Neural cell (in vitro differentiated cells): ENCODE results near the gene JPT1. TPM values are rescaled to one million over a fixed set of nuclear protein-coding genes. Genes with fewer than 3 reads are reported as not detected.
"Not testable (repeated sequence)": the region's sequence is repeated elsewhere in the genome, so short reads cannot be mapped to it uniquely, and the experiment has no call there.

Source experiments
- H2AFZ ChIP-seq: fragments of 200-600, 300-800 bp; sonication (generic), shearing (Covaris generic); 2 replicates; pipeline ENCODE4 v1.6.0; 2014; ENCODE audit warnings: low read depth, mild to moderate bottlenecking, antibody characterized with exemption, low read length, moderate library complexity
- H3F3A ChIP-seq: fragments of 200-600 bp; shearing (Covaris generic); 2 replicates; pipeline ENCODE4 v1.6.1; 2016; ENCODE audit warnings: mild to moderate bottlenecking, moderate library complexity, mixed read lengths, antibody characterized with exemption, low read length; ENCODE audit not compliant: insufficient read depth, poor library complexity, severe bottlenecking
- H3K27ac ChIP-seq: fragments of 200-600, 300-800 bp; sonication (generic), shearing (Covaris generic); 2 replicates; pipeline ENCODE4 v1.5.1; 2014; ENCODE audit warnings: mild to moderate bottlenecking, low read length, moderate library complexity
- H3K27me3 ChIP-seq: fragments of 300-800, 200-600 bp; sonication (generic), shearing (Covaris generic); 2 replicates; pipeline ENCODE4 v1.6.0; 2014; ENCODE audit warnings: mild to moderate bottlenecking, low read depth, low read length, moderate library complexity; ENCODE audit not compliant: insufficient read depth
- H3K36me3 ChIP-seq: fragments of 300-800, 200-600 bp; sonication (generic), shearing (Covaris generic); 2 replicates; pipeline ENCODE4 v1.5.1; 2014; ENCODE audit warnings: mild to moderate bottlenecking, antibody characterized with exemption, low read length, moderate library complexity; ENCODE audit not compliant: insufficient read depth
- H3K4me2 ChIP-seq: fragments of 300-800, 200-600 bp; sonication (generic), shearing (Covaris generic); 2 replicates; pipeline ENCODE4 v1.6.0; 2014; ENCODE audit warnings: mild to moderate bottlenecking, low read length
- H3K4me3 ChIP-seq: fragments of 300-800, 200-600 bp; sonication (generic), shearing (Covaris generic); 2 replicates; pipeline ENCODE4 v1.5.1; 2014; ENCODE audit warnings: mild to moderate bottlenecking, low read length, moderate library complexity
- H3K79me2 ChIP-seq: fragments of 200-600 bp; shearing (Covaris generic); replicated peaks from 2 replicates; pipeline ENCODE4 v1.6.0; 2014; ENCODE audit warnings: mild to moderate bottlenecking, low read length, moderate library complexity; ENCODE audit not compliant: insufficient read depth
- H3K9ac ChIP-seq: fragments of 300-800, 200-600 bp; sonication (generic), shearing (Covaris generic); 2 replicates; pipeline ENCODE4 v1.6.1; 2016; ENCODE audit warnings: mild to moderate bottlenecking, low read length, mixed read lengths
- H3K9me2 ChIP-seq: fragments of 200-600 bp; shearing (Covaris generic); 2 replicates; pipeline ENCODE4 v1.6.1; 2016; ENCODE audit warnings: mild to moderate bottlenecking, low read length, mixed read lengths; ENCODE audit not compliant: insufficient read depth
- H3K9me3 ChIP-seq: fragments of 200-600, 300-800 bp; sonication (generic), shearing (Covaris generic); 2 replicates; pipeline ENCODE4 v1.6.1; 2016; ENCODE audit warnings: mild to moderate bottlenecking, mixed run types, low read length, moderate library complexity, mixed read lengths
- H4K20me1 ChIP-seq: fragments of 200-600 bp; shearing (Covaris generic); 2 replicates; pipeline ENCODE4 v1.6.1; 2016; ENCODE audit warnings: mild to moderate bottlenecking, mixed run types; ENCODE audit not compliant: insufficient read depth
- EP300 ChIP-seq: fragments of 450-650 bp; conservative IDR thresholded peaks from 2 replicates; pipeline ENCODE4 v1.6.1; 2014; ENCODE audit warnings: antibody characterized with exemption, mild to moderate bottlenecking, moderate library complexity; ENCODE audit not compliant: poor library complexity, severe bottlenecking
- EZH2 ChIP-seq: fragments of 200-600, 300-800 bp; shearing (Covaris generic), sonication (generic); IDR thresholded peaks from 2 replicates; pipeline ENCODE4 v1.6.1; 2014; ENCODE audit warnings: antibody characterized with exemption, low read length, borderline replicate concordance, mild to moderate bottlenecking; ENCODE audit not compliant: insufficient read depth, poor library complexity, severe bottlenecking
- MXI1 ChIP-seq: fragments of 450-650 bp; conservative IDR thresholded peaks from 2 replicates; pipeline ENCODE4 v1.6.1; 2014; ENCODE audit warnings: antibody characterized with exemption, mild to moderate bottlenecking; ENCODE audit not compliant: poor library complexity, severe bottlenecking
- POLR2AphosphoS5 ChIP-seq: IDR thresholded peaks from 2 replicates; pipeline ENCODE4 v1.6.1; 2012
- RAD21 ChIP-seq: fragments of 450-650 bp; conservative IDR thresholded peaks from 2 replicates; pipeline ENCODE4 v1.6.1; 2014; ENCODE audit warnings: antibody characterized with exemption, mild to moderate bottlenecking, moderate library complexity
- SMC3 ChIP-seq: fragments of 450-650 bp; conservative IDR thresholded peaks from 2 replicates; pipeline ENCODE4 v1.6.1; 2014; ENCODE audit warnings: antibody characterized with exemption, mild to moderate bottlenecking, moderate library complexity; ENCODE audit not compliant: poor library complexity
- TAF1 ChIP-seq: IDR thresholded peaks from 2 replicates; pipeline ENCODE4 v1.6.1; 2012; ENCODE audit warnings: low read depth
- polyA plus RNA-seq: library from polyadenylated mRNA; depleted of rRNA; stranded (reverse); fragments of >200 nt; gene quantifications from 2 replicates; pipeline ENCODE4 v1.2.3, GENCODE V29; 2014
- TF ChIP-seq, protein P1 (sequence below): fragments of 450-650 bp; IDR thresholded peaks from 2 replicates; pipeline ENCODE4 v1.5.1; 2014; ENCODE audit warnings: antibody characterized with exemption, mild to moderate bottlenecking, moderate library complexity; ENCODE audit not compliant: poor library complexity, severe bottlenecking
- TF ChIP-seq, protein P2 (sequence below): IDR thresholded peaks from 2 replicates; pipeline ENCODE4 v1.6.1; 2012; ENCODE audit warnings: borderline replicate concordance

JPT1 gene
- polyA plus RNA-seq, 1 donor from 2014 or later: 1,721 TPM

DNA sequence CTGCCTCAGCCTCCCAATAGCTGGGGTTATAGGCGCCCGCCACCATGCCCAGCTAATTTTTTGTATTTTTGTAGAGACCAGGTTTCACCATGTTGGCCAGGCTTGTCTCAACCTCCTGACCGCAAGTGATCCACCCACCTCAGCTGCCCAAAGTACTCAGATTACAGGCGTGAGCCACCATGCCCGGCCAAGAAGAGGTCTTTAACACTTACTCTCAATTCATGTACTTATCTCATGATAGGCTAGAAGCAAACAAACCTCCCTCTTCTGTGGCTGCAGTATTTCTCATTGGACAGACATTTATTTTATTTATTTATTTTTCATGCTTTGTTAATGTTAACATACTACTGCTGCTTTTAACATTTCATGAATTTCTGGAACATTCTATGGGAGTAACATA lies 15.8 kb downstream of the JPT1 start:
- Histone ChIP-seq H3K4me3 (no peak overlapping the region), H3K79me2 (peaks cover 18% of the 10 kb centered on the region), H3F3A (no peaks in the 10 kb centered on the region), H3K4me2 (no peak overlapping the region), H4K20me1 (peaks cover 43% of the 10 kb centered on the region), H3K36me3 (peaks cover 4% of the 10 kb centered on the region), H3K9me3 (no peaks in the 10 kb centered on the region), H3K27ac (no peak overlapping the region), H2AFZ (no peak overlapping the region), H3K9me2 (no peaks in the 10 kb centered on the region), H3K9ac (no peak overlapping the region), H3K27me3 (no peaks in the 10 kb centered on the region)
- TF ChIP-seq, protein P1, sequence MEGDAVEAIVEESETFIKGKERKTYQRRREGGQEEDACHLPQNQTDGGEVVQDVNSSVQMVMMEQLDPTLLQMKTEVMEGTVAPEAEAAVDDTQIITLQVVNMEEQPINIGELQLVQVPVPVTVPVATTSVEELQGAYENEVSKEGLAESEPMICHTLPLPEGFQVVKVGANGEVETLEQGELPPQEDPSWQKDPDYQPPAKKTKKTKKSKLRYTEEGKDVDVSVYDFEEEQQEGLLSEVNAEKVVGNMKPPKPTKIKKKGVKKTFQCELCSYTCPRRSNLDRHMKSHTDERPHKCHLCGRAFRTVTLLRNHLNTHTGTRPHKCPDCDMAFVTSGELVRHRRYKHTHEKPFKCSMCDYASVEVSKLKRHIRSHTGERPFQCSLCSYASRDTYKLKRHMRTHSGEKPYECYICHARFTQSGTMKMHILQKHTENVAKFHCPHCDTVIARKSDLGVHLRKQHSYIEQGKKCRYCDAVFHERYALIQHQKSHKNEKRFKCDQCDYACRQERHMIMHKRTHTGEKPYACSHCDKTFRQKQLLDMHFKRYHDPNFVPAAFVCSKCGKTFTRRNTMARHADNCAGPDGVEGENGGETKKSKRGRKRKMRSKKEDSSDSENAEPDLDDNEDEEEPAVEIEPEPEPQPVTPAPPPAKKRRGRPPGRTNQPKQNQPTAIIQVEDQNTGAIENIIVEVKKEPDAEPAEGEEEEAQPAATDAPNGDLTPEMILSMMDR: no peak
- TF ChIP-seq RAD21: no peak
- no peak for TF ChIP-seq EP300
- TF ChIP-seq EZH2: no peak
- no peak for TF ChIP-seq SMC3
- no peak for TF ChIP-seq POLR2AphosphoS5
- no peak for TF ChIP-seq MXI1
- TF ChIP-seq, protein P2, sequence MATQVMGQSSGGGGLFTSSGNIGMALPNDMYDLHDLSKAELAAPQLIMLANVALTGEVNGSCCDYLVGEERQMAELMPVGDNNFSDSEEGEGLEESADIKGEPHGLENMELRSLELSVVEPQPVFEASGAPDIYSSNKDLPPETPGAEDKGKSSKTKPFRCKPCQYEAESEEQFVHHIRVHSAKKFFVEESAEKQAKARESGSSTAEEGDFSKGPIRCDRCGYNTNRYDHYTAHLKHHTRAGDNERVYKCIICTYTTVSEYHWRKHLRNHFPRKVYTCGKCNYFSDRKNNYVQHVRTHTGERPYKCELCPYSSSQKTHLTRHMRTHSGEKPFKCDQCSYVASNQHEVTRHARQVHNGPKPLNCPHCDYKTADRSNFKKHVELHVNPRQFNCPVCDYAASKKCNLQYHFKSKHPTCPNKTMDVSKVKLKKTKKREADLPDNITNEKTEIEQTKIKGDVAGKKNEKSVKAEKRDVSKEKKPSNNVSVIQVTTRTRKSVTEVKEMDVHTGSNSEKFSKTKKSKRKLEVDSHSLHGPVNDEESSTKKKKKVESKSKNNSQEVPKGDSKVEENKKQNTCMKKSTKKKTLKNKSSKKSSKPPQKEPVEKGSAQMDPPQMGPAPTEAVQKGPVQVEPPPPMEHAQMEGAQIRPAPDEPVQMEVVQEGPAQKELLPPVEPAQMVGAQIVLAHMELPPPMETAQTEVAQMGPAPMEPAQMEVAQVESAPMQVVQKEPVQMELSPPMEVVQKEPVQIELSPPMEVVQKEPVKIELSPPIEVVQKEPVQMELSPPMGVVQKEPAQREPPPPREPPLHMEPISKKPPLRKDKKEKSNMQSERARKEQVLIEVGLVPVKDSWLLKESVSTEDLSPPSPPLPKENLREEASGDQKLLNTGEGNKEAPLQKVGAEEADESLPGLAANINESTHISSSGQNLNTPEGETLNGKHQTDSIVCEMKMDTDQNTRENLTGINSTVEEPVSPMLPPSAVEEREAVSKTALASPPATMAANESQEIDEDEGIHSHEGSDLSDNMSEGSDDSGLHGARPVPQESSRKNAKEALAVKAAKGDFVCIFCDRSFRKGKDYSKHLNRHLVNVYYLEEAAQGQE: no peak
- TF ChIP-seq TAF1: no peak

DNA sequence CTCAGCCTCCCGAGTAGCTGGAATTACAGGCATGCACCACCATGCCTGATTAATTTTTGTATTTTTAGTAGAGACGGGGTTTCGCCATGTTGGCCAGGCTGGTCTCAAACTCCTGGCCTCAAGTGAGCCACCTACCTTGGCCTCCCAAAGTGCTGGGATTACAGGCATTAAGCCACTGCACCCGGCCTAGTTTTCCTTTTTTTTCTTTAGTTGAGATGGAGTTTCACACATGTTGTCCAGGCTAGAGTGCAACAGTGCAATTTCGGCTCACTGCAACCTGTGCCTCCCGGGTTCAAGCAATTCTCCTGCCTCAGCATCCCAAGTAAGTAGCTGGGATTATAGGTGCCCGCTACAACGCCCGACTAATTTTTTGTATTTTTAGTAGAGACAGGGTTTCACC lies 16.6 kb downstream of the JPT1 start:
- peaks cover 40% of the 10 kb centered on the region for H4K20me1 ChIP-seq
- not testable (repeated sequence) for H3K36me3 ChIP-seq, H3K9ac ChIP-seq, H2AFZ ChIP-seq, H3K9me3 ChIP-seq, H3K27me3 ChIP-seq, H3K4me2 ChIP-seq, H3K9me2 ChIP-seq, H3K4me3 ChIP-seq, H3K27ac ChIP-seq, H3F3A ChIP-seq
- H3K79me2 ChIP-seq: peaks cover 18% of the 10 kb centered on the region

DNA sequence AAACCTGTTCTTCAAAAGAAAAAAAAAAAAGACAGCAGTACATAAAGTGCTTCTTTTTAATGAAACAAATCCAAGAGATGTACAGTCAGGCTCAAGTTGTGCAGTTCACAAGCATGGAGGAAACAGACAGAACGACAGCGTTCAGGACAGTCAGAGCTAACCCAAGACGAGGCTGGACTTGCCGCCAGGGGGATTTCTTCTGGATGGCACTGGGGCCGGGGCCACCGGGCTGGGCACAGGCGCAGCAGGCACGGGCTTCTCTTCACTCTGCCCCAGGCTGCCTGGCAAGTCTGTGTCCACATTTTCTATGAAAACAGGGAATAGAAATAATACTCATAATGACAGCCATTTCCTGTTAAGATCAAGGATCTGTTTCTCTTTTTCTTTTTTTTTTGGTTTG lies 18.4 kb downstream of the JPT1 start:
- Histone ChIP-seq H3K27ac (no peak overlapping the region), H3K9me3 (no peaks in the 10 kb centered on the region), H3K4me3 (no peak overlapping the region), H3K9ac (no peak overlapping the region), H3F3A (no peaks in the 10 kb centered on the region), H3K36me3 (peaks cover 4% of the 10 kb centered on the region), H2AFZ (no peak overlapping the region), H3K4me2 (no peak overlapping the region), H4K20me1 (peaks cover 32% of the 10 kb centered on the region), H3K9me2 (no peaks in the 10 kb centered on the region), H3K79me2 (peaks cover 18% of the 10 kb centered on the region), H3K27me3 (no peaks in the 10 kb centered on the region)
- no peak for TF ChIP-seq EZH2
- TF ChIP-seq, protein P1: no peak
- no peak for TF ChIP-seq SMC3
- TF ChIP-seq, protein P2: no peak
- no peak for TF ChIP-seq MXI1
- no peak for TF ChIP-seq TAF1
- no peak for TF ChIP-seq RAD21
- TF ChIP-seq EP300: no peak
- TF ChIP-seq POLR2AphosphoS5: no peak
